Measurements from ENCODE around the gene EGLN1. TPM values are rescaled to one million over a fixed set of nuclear protein-coding genes. Genes with fewer than 3 reads are reported as not detected.
A peak's percentile ranks its signal among the peaks of the same experiment; 100 is the strongest.
"Not testable (repeated sequence)": the region's sequence is repeated elsewhere in the genome, so short reads cannot be mapped to it uniquely, and the experiment has no call there.

EGLN1 gene
- 18.3 and 19.9 TPM in 2 replicates for total RNA-seq
- long read RNA-seq, partial matches to known transcripts = 2 of 8 reads
- long read RNA-seq, other reads (novel, unspliced or antisense) = 6 of 8 reads

- DNase-seq (ENCODE audit: low spot score, unreplicated experiment) = peak; percentile 83
- Mint-ChIP-seq H3K27ac (peak within 1 kb of the TSS; percentile 98), H3K27me3 (no peaks in the 10 kb centered on the region), H3K4me1 (ENCODE audit: low read depth) (peaks cover 41% of the 10 kb centered on the region), H3K9me3 (ENCODE audit: low read depth) (no peaks in the 10 kb centered on the region), H3K36me3 (ENCODE audit: insufficient read depth) (no peaks in the 10 kb centered on the region), H3K4me3 (ENCODE audit: low read depth) (peak within 1 kb of the TSS; percentile 94)
- TF ChIP-seq CTCF (IDR thresholded peaks at IDR 0.05; ENCODE audit: unreplicated experiment) = peak; percentile 53
Measured at GRCh38 chr1:231421971-231422797, at the start of gene EGLN1. TSS of gene EGLN1 (minus strand) at chr1:231422287. CDS start at chr1:231421888, 399 bp downstream.

GRCh38 chr1:231471500-231471899, 49.4 kb upstream of the EGLN1 start:
- not testable (repeated sequence) for H3K4me1 Mint-ChIP-seq (ENCODE audit: low read depth); H3K36me3 Mint-ChIP-seq (ENCODE audit: insufficient read depth); DNase-seq (ENCODE audit: low spot score, unreplicated experiment); H3K4me3 Mint-ChIP-seq (ENCODE audit: low read depth); H3K27me3 Mint-ChIP-seq; H3K9me3 Mint-ChIP-seq (ENCODE audit: low read depth); H3K27ac Mint-ChIP-seq

DNA sequence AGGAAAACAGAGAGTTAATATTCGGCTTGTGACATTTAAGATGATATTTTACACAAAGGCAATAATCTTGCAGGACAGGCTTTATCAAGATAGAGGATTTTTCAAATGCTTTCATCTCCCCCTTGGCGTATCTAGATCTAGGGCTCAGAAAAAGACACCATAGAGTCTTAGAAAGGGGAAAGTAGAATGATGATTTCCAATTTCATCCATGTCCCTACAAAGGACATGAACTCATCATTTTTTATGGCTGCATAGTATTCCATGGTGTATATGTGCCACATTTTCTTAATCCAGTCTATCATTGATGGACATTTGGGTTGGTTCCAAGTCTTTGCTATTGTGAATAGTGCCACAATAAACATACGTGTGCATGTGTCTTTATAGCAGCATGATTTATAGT, 48.9 kb upstream of the EGLN1 start:
- not testable (repeated sequence) for H3K4me1 Mint-ChIP-seq (ENCODE audit: low read depth); H3K36me3 Mint-ChIP-seq (ENCODE audit: insufficient read depth); H3K4me3 Mint-ChIP-seq (ENCODE audit: low read depth); H3K9me3 Mint-ChIP-seq (ENCODE audit: low read depth); H3K27me3 Mint-ChIP-seq; H3K27ac Mint-ChIP-seq; DNase-seq (ENCODE audit: low spot score, unreplicated experiment)

DNA sequence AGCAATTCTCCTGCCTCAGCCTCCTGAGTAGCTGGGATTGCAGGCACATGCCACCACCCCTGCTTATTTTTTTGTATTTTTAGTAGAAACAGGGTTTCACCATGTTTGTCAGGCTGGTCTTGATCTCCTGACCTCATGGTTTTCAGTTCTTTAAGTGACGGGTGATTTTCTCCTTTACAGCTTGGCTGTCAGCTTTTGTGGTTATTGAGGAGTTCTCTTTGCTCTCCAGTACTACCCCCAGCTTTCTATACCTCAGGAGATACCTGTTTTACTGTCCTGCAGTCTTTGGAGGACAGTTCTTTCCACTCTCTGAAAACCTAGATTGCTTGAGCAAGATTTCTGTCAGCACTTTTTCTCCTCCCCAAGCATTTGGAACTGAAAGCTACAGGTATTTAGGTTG, 45.9 kb upstream of the EGLN1 start:
- Mint-ChIP-seq H3K9me3 (ENCODE audit: low read depth) (no peaks in the 10 kb centered on the region), H3K4me1 (ENCODE audit: low read depth) (no peaks in the 10 kb centered on the region), H3K36me3 (ENCODE audit: insufficient read depth) (no peaks in the 10 kb centered on the region), H3K4me3 (ENCODE audit: low read depth) (no peak overlapping the region), H3K27me3 (peaks cover 5% of the 10 kb centered on the region), H3K27ac (no peak overlapping the region)
- no peak for DNase-seq (ENCODE audit: low spot score, unreplicated experiment)
- no peak for TF ChIP-seq CTCF (IDR thresholded peaks at IDR 0.05; ENCODE audit: unreplicated experiment)

- TF ChIP-seq CTCF (IDR thresholded peaks at IDR 0.05; ENCODE audit: unreplicated experiment) = no peak
- Mint-ChIP-seq H3K27ac (no peak overlapping the region), H3K9me3 (ENCODE audit: low read depth) (no peaks in the 10 kb centered on the region), H3K27me3 (peaks cover 5% of the 10 kb centered on the region), H3K4me1 (ENCODE audit: low read depth) (no peaks in the 10 kb centered on the region), H3K36me3 (ENCODE audit: insufficient read depth) (no peaks in the 10 kb centered on the region), H3K4me3 (ENCODE audit: low read depth) (no peak overlapping the region)
- no peak for DNase-seq (ENCODE audit: low spot score, unreplicated experiment)
Measured at GRCh38 chr1:231465051-231465450, 43.0 kb upstream of the EGLN1 start.

- Mint-ChIP-seq H3K9me3 (ENCODE audit: low read depth) (no peaks in the 10 kb centered on the region), H3K27me3 (peaks cover 5% of the 10 kb centered on the region), H3K4me1 (ENCODE audit: low read depth) (no peaks in the 10 kb centered on the region), H3K4me3 (ENCODE audit: low read depth) (no peak overlapping the region), H3K36me3 (ENCODE audit: insufficient read depth) (no peaks in the 10 kb centered on the region), H3K27ac (no peak overlapping the region)
- TF ChIP-seq CTCF (IDR thresholded peaks at IDR 0.05; ENCODE audit: unreplicated experiment) = no peak
- DNase-seq (ENCODE audit: low spot score, unreplicated experiment) = no peak
Measured at GRCh38 chr1:231463541-231463940, 41.5 kb upstream of the EGLN1 start.

All from progenitor cell of endocrine pancreas (in vitro differentiated cells).